Fibroblast of skin of scalp (primary cell): ENCODE measurements around the gene ARHGAP15.

ENCODE experiments used
- DNase-seq: peaks from one replicate; pipeline ENCODE4 v3.0.0-alpha.2; 2013

Gene ARHGAP15

GRCh38 chr2:143594745-143595144 lies 465.5 kb downstream of the ARHGAP15 start:
- DNase-seq, result no peak

DNA sequence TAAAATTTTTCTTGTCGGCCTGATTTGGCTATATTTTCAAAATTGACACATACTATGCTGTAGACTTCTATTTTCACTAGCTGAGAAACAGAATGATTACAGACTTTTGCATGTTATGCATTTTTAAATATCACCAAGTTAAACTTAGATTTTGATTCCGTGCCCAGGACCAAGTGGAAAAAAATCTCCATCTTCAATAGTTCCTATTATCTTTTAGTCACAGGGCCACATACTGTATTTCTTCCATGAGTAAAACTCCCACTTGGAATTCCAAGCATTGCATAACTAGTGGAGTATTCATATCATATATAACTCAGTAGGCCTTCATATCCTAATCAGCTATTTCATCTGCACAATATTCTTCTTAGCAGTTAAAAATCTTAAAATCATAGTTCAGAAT lies 470.9 kb downstream of the ARHGAP15 start:
- DNase-seq, result peak; percentile 67

DNA sequence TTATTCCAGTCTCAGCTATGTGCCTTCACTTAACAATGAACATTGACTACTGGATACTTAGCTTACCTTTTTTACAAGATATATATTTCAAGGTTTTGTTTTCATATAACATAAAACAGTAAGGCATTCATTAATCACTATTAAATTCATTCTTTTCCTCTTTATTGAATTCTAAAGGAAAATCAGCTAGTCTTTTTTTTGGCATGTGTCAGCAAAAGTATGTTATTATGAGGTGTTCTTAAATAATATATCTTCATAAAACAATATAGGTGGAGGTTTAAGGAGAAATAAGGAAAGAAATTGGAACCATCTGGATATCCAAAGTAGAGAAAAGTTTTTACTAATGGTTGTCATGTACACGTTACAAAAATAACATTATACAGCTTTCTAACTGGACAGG lies 472.6 kb downstream of the ARHGAP15 start:
- DNase-seq, result no peak

DNA sequence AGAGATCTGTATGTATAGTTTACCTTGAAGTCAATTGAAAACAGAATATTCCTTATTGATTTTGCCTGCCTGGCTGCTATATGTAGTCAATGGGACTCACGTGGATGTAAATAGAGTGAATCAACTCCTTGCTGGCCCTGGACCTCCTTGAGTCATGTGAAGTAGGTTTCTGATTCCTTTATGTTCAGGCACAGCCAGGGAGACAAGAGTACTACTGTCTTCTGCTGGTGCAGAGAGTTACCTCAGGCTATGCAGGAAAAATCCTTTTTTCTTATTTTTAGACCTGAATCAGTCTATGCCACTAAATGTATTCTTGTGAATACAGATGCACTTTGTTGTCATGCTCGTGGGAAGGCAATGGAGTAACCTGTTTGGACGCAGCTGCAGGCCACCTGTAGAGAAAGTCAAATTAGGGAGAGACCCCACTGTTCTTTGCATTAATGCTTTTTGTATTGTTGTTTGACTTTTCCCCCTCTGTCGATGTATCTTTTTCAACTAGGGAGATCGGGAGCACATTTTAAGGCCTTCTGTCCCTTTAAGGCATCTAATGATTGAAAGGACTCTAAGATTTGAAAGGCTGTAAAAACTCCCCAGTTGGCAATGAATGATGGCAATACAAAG lies 473.9 kb downstream of the ARHGAP15 start:
- no peak for DNase-seq

DNA sequence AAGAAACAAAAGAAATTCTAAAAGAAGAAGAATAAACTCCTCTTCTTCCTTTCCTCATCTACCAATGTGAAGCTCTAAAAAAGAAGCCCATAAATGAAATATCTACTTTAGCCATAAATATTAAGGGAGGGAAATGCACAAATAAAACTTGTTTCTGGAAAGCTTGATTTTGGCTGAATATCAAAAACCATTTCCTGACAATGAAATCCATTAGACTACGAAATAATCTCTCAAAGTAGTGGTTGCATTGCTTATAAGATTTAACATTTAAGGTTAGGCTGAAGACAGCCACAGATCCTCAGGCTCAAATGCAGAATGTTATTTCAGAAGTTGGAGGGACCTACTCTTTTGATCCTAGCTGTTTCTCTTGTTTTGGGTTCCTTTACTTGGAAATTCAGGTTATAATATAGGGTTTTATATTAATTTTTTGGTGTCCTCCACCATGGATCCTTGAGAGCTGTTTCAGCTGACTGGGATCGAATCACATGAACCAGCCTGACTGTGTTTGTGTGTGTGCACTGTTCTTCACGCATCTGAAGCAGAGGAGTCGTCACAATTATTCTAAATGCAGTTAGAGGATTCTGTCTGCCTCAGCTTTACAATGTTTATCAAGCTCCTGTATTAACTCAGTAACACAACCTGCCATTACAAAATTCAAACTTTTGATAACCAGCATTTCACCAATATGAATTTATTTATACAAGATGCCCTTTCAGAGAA lies 474.8 kb downstream of the ARHGAP15 start:
- no peak for DNase-seq

- DNase-seq, result no peak
Measured at GRCh38 chr2:143604566-143604959, 475.3 kb downstream of the ARHGAP15 start.

- peak; percentile 15 for DNase-seq
Measured at GRCh38 chr2:143607231-143608062, 478.2 kb downstream of the ARHGAP15 start.

GRCh38 chr2:143608063-143608423 lies 478.8 kb downstream of the ARHGAP15 start:
- no peak for DNase-seq

GRCh38 chr2:143608758-143609157 lies 479.5 kb downstream of the ARHGAP15 start:
- no peak for DNase-seq

DNA sequence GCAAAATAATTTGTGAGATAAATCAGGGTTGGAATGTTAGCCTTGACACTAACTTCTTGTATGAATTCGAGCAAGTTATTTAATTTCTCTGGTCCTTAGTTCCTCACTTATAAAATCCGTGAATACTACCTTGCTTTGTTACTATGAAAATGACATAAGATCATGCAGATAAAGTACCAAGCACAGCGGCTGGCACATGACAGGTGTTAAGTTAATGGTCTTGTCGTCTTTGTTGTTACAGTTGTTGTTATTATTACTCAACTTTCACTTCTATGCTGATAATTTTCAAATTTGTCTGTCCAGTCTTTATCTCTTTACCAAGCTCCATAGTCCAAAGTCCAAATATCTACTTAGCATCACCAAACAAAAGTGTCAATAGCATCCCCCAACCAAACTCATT lies 482.1 kb downstream of the ARHGAP15 start:
- no peak for DNase-seq

- no peak for DNase-seq
Measured at GRCh38 chr2:143615562-143615961, 486.3 kb downstream of the ARHGAP15 start.

DNA sequence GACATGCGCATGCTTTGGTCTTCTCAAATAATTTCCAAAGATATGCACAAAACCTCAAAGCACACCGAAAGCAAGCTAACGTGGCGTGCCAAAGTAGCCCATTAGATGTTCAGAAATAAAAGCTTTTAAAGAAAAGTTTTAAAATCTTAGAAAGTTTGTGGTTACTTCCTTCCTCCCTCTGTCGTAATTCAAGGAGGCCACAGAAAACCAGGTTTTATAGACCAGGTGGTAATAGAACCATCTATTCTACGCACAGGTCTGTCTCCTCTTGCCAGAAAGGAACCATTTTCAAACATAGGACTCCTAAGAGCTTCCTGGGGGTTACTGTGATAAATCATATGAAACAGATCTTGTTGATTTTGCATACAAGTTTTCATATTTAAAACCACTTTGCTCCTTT lies 487.2 kb downstream of the ARHGAP15 start:
- no peak for DNase-seq

DNA sequence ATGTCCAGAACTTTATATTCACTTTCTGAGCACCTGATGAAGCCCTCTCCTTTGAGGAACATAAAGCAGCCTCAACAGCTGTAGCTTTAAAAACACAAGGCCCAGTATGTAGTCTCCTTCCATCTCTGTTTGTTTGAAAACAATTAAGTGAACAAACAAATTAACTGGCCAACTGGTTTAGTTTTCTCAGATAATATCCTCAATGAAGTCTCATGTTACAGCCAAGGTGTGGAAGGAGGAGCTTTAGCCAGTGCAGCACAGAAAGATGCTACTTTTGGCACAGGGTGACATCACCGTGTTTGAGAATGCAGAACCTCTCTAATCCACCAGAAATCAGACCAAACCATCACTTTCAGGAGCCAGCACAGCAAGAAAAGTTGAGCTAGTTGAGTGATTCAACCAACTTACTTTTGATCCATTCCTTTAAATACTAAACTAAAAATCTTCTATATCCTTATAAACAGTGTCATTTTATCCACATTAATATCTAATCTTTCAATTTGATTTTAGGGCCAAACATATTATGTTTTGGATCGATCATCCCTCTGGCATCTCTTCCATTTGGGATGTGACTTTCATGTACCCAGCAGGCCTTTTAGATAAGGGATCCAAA lies 488.7 kb downstream of the ARHGAP15 start:
- DNase-seq, result no peak

DNA sequence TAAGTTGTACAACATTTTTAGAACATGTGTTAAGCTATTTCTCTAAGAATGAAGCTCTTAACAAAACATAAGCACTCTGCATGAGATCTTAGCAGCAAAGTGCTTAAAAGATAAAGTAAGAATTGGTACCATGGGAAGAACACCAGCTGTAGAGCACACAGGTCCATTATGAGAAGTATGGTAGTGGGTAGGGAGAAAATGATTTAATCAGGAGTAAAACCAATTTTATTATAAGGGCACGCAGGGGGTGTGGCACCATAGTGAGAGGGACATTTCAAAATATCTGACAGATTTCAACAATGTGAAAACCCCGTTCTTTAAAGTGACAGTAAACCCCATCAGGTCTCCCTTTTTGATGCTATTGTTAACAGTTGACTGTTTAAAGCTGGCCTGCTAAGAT lies 492.9 kb downstream of the ARHGAP15 start:
- DNase-seq, result no peak

DNA sequence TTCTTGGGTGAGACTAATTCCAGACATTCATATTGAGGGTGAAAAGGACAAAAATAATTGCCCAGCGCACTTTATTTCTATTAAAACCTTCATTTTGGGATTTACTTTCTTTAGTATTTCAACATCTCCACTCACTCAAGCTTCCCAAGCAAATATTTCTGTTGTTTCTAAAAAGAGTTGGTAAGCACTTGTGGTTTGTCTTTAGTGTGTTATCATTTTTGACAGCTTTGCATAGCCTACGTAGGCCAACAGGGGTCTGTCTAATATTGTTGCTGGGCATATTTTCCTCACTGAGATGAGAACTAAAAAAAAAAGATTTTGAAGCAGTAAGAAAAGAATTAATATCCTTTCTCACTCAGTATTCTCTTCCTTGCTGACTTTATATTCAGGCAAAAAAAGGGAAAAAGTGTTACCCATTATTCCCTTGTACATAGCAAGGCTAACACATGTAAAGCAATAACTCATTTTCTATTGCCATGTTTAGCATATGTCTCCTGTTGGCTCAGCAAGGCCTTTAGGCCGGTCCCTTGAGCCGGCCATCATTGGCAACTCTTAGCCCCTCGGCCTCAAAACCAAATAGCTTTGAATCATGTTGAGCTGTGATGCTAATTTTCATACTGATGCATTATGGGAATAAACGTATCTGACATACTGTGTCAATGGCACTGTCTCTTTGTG lies 494.2 kb downstream of the ARHGAP15 start:
- DNase-seq, result peak; percentile 27

GRCh38 chr2:143623909-143624260 lies 494.7 kb downstream of the ARHGAP15 start:
- DNase-seq, result no peak

GRCh38 chr2:143629340-143629739 lies 500.1 kb downstream of the ARHGAP15 start:
- peak; percentile 85 for DNase-seq

- DNase-seq, result no peak
Measured at GRCh38 chr2:143632751-143633374, 503.6 kb downstream of the ARHGAP15 start.

DNA sequence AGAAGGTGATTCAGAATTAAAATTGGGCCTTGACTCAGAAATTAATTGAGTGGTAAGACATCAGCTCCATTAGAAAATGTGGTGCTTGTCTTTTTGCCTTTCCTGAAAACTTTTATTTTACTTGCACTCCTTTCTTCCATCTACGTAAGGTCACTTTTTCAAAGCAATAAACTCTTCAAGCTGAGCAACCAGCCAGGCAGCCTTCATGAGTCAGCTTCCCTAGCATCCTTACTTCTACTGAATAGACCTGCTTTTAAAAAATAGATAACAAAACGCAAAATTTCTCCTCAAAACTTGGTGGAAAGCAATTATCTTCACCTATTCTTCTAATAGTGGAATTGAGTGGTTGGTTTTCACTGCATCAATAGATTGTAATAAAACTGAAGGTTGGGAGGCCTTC lies 504.2 kb downstream of the ARHGAP15 start:
- DNase-seq, result no peak

GRCh38 chr2:143635302-143635701 lies 506.1 kb downstream of the ARHGAP15 start:
- DNase-seq, result no peak

DNA sequence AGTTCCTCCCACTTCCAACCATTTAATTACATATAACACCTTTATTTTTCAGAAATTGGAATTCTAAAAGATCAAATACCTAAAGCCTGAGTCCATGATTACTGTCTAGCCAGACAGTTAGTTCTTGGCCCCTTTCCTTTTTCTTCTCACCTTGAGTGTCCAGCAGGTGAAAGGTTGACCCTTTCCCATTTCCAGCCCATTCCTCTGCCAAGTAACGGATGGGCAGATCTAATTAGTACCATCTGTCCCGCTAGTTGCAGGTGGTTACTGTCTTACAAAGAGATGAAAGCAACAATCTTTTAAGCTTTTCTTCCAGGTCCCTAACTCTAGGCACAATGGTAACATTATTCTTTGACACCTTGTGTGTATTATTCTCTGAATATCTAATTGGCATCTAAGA lies 506.7 kb downstream of the ARHGAP15 start:
- no peak for DNase-seq

GRCh38 chr2:143640826-143641225 lies 511.6 kb downstream of the ARHGAP15 start:
- no peak for DNase-seq
